Measurements from ENCODE around the gene USF3.

DNA sequence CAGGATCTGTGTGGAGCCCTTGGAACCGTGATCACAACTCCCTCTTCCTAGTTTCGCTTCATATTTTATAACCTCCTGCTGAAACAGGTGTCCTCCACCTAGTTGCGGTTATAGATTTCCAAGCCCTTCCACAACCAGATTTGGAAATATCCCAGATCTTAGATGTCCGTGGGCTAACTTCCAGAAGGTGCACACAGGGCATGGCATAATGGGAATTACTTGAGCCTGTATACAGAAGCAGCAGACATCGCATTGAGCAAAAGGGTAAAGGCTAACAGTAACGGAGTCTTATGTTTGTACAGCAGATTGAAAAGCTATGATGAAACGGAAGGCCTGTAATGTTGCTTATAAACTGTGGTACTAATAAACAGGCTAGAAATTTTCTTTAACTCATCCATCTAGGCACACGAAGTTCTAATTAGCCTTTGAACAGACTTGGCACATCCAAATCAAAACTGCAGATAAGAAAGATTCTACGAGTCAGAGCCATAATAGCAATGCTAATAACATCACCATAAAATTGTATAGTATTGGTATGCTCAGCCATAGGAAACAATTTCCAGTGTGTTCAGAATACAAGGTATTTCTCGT, 1.2 kb upstream of the USF3 start:
- TF ChIP-seq CTCF (IDR thresholded peaks at IDR 0.05) (no peak), POLR2A (IDR thresholded peaks at IDR 0.05) (no peak)

Data from lower leg skin (tissue), 3 donors.